ENCODE results near the gene CLEC4C.
"Not testable (repeated sequence)": the region's sequence is repeated elsewhere in the genome, so short reads cannot be mapped to it uniquely, and the experiment has no call there.

CLEC4C gene

GRCh38 chr12:7747246-7747645 lies at the start of gene CLEC4C:
TSS of gene CLEC4C (minus strand) at chr12:7747375. CDS start at chr12:7747348, 27 bp downstream.
- DNase-seq (ENCODE audit: low read depth in 2 of 2): no peak

- no peak for DNase-seq (ENCODE audit: low read depth in 2 of 2)
These were observed 46.0 kb upstream of the CLEC4C start for GRCh38 chr12:7793211-7793610.

GRCh38 chr12:7788884-7789528 lies 41.8 kb upstream of the CLEC4C start, which contains the start of gene NANOG:
TSS of gene NANOG (plus strand) at chr12:7789402. CDS start at chr12:7789615, 213 bp downstream.
- DNase-seq (ENCODE audit: low read depth in 2 of 2): not testable (repeated sequence)

GRCh38 chr12:7788294-7788660 lies 41.1 kb upstream of the CLEC4C start:
- no peak for DNase-seq (ENCODE audit: low read depth in 2 of 2)

GRCh38 chr12:7787574-7788293 lies 40.6 kb upstream of the CLEC4C start:
- DNase-seq (ENCODE audit: low read depth in 2 of 2): no peak

GRCh38 chr12:7784701-7785100 lies 37.5 kb upstream of the CLEC4C start:
- DNase-seq (ENCODE audit: low read depth in 2 of 2): no peak

- DNase-seq (ENCODE audit: low read depth in 2 of 2): not testable (repeated sequence)
These were observed 36.3 kb upstream of the CLEC4C start for GRCh38 chr12:7783433-7783832.

GRCh38 chr12:7782055-7782454 lies 34.9 kb upstream of the CLEC4C start:
- no peak for DNase-seq (ENCODE audit: low read depth in 2 of 2)

GRCh38 chr12:7781274-7781673 lies 34.1 kb upstream of the CLEC4C start:
- DNase-seq (ENCODE audit: low read depth in 2 of 2): no peak

GRCh38 chr12:7769999-7770398 lies 22.8 kb upstream of the CLEC4C start:
- DNase-seq (ENCODE audit: low read depth in 2 of 2): no peak

- DNase-seq (ENCODE audit: low read depth in 2 of 2): no peak
These were observed 11.6 kb upstream of the CLEC4C start for GRCh38 chr12:7758766-7759140.

GRCh38 chr12:7756993-7757392 lies 9.8 kb upstream of the CLEC4C start:
- no peak for DNase-seq (ENCODE audit: low read depth in 2 of 2)

- not testable (repeated sequence) for DNase-seq (ENCODE audit: low read depth in 2 of 2)
These were observed 8.5 kb upstream of the CLEC4C start for GRCh38 chr12:7755668-7756067.

GRCh38 chr12:7751941-7752922 lies 5.1 kb upstream of the CLEC4C start:
- DNase-seq (ENCODE audit: low read depth in 2 of 2): not testable (repeated sequence)

GRCh38 chr12:7751394-7751793 lies 4.2 kb upstream of the CLEC4C start:
- DNase-seq (ENCODE audit: low read depth in 2 of 2): no peak

- DNase-seq (ENCODE audit: low read depth in 2 of 2): no peak
These were observed 3.2 kb upstream of the CLEC4C start for GRCh38 chr12:7750350-7750749.

- DNase-seq (ENCODE audit: low read depth in 2 of 2): no peak
These were observed 2.3 kb upstream of the CLEC4C start for GRCh38 chr12:7749442-7749841.

- DNase-seq (ENCODE audit: low read depth in 2 of 2): no peak
These were observed 1.7 kb upstream of the CLEC4C start for GRCh38 chr12:7748852-7749251.

GRCh38 chr12:7732993-7733392 lies 14.2 kb downstream of the CLEC4C start:
- DNase-seq (ENCODE audit: low read depth in 2 of 2): no peak

GRCh38 chr12:7731486-7731885 lies 15.7 kb downstream of the CLEC4C start:
- no peak for DNase-seq (ENCODE audit: low read depth in 2 of 2)

GRCh38 chr12:7730984-7731383 lies 16.2 kb downstream of the CLEC4C start:
- not testable (repeated sequence) for DNase-seq (ENCODE audit: low read depth in 2 of 2)

GRCh38 chr12:7729746-7730145 lies 17.4 kb downstream of the CLEC4C start:
- no peak for DNase-seq (ENCODE audit: low read depth in 2 of 2)

All from stimulated activated CD8-positive, alpha-beta memory T cell treated with anti-CD3 and anti-CD28 coated beads, Interleukin-15, amount 100 ng/mL, for 48 hours (primary cell).